Lower leg skin (tissue), 4 donors: ENCODE measurements around the gene PLD5. TPM values are rescaled to one million over a fixed set of nuclear protein-coding genes. Genes with fewer than 3 reads are reported as not detected.

Experiments used
- DNase-seq, 2 donors: peaks; one replicate each; pipeline ENCODE4 v3.0.0-alpha.2; 2019; ENCODE audit warnings: low spot score in 2 of 2
- H3K4me3 ChIP-seq: fragments of 200-600 bp; sonication (generic); 2 replicates; pipeline ENCODE4 v1.5.1; 2017; ENCODE audit warnings: mild to moderate bottlenecking, low read depth; ENCODE audit not compliant: poor library complexity, severe bottlenecking
- CTCF ChIP-seq, 3 donors: fragments of 450-650 bp; IDR thresholded peaks; one replicate each; pipeline ENCODE4 v1.5.1; 2016; ENCODE audit warnings: antibody characterized with exemption in 3 of 3, mild to moderate bottlenecking in 3 of 3, moderate library complexity in 2 of 3
- POLR2A ChIP-seq, 2 donors: fragments of 450-650 bp; IDR thresholded peaks; one replicate each; pipeline ENCODE4 v1.6.1; 2016 to 2017; ENCODE audit warnings: antibody characterized with exemption in 2 of 2, mild to moderate bottlenecking in 1 of 2, moderate library complexity in 1 of 2
- WGBS, 2 donors: methylation state at CpG; one replicate each; pipeline ENCODE4 v1.1.5; 2018; 5-methylcytosine and 5-hydroxymethylcytosine counted together
- intact Hi-C: fragments of 100-400 bp; cut with DNase I; formaldehyde crosslinking; loops from one replicate; pipeline ENCODE4 v1.15.0; 2023; ENCODE audit warnings: low total_unique reads
- total RNA-seq, 4 donors: library from RNA; depleted of rRNA; stranded (reverse); fragments of >200 nt; gene quantifications; one replicate each; pipeline ENCODE4 v1.1.0, GENCODE V29; 2016

The PLD5 gene
- total RNA-seq, 4 donors from 2014 or later = 0.17 to 0.32 (median 0.25) TPM; not detected in 1

DNA sequence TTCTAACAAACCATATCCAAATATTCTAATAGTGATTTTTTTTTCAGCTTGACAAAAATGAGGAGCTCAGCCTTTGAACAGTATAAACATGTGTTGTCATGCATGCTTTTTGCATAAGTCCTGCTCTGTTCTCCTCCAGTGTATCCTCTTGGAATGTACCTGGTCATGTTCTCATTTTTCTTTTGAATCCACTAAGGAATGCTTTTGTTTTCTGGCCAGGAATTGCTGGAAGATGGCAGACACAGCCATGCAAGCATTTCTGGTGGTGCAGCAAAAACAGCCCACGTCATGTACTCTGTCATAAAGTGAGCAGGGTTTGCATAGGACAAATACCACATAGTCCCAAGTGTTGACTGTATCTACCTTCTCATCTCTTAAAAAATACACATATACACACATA lies 11.5 kb upstream of the PLD5 start:
- H3K4me3 ChIP-seq = no peak overlapping the region
- no peak for DNase-seq
- TF ChIP-seq POLR2A (IDR thresholded peaks at IDR 0.05) = no peak
- TF ChIP-seq CTCF (IDR thresholded peaks at IDR 0.05) = no peak
- WGBS, 2 donors = 27 to 29% methylated on average over 1 of the region's 1 CpG
- intact Hi-C loops = no loop called here

- 83 to 96% methylated on average over 1 of the region's 1 CpG for WGBS, 2 donors
- no peak overlapping the region for H3K4me3 ChIP-seq
- intact Hi-C loops = no loop called here
- no peak for DNase-seq
- TF ChIP-seq POLR2A (IDR thresholded peaks at IDR 0.05) (no peak), CTCF (IDR thresholded peaks at IDR 0.05) (no peak)
Observed at GRCh38 chr1:242534753-242535152, 10.3 kb upstream of the PLD5 start.

- intact Hi-C loops = no loop called here
- no peak for TF ChIP-seq CTCF (IDR thresholded peaks at IDR 0.05)
- TF ChIP-seq POLR2A (IDR thresholded peaks at IDR 0.05) = no peak
- no peak overlapping the region for H3K4me3 ChIP-seq
- WGBS, 2 donors = 52 to 54% methylated on average over 1 of the region's 1 CpG
- DNase-seq = no peak
Observed at GRCh38 chr1:242530761-242531160, 6.3 kb upstream of the PLD5 start.

DNA sequence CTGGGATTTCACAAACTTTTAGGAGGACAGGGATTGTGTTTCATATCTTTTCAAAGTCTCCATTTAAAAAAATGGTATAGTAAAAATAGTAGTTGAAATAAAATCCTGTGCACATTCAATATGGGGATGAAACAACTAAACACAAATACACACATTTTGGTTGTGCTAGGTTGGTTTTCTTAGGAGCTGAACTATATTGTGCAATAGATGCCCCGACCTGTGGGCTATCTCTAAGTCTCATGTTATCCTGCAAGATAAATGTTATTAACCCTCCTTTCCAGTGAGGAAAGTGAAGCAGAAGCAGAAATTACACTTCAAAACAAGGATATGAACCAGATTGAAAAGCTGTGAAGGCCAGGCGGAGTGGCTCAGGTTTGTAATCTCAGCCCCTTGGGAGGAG lies 1.3 kb upstream of the PLD5 start:
- no peak overlapping the region for H3K4me3 ChIP-seq
- intact Hi-C loops = no loop called here
- no peak for TF ChIP-seq CTCF (IDR thresholded peaks at IDR 0.05)
- TF ChIP-seq POLR2A (IDR thresholded peaks at IDR 0.05) = no peak
- 79 to 86% methylated on average over 2 of the region's 2 CpGs for WGBS, 2 donors
- DNase-seq = no peak

DNA sequence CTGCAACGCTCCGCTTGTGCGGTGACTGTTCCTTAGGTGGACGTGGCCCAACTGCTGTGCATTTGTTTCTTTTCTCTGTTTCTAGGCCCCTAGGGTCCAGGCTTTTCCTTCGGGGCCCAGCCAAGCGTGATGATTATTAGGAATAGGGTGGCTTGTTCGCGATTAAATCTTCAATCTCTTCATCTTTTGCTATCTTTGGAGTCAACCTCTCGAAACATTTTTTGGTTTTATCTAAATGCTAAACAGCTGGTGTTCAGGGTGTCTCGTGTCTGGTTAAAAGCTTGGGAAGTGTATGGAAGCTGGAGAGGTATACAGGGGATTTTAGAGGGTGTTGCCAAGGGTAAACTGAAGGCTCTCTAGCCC lies 844 bp upstream of the PLD5 start:
- intact Hi-C loops = no loop called here
- no peak overlapping the region for H3K4me3 ChIP-seq
- TF ChIP-seq CTCF (IDR thresholded peaks at IDR 0.05) (no peak), POLR2A (IDR thresholded peaks at IDR 0.05) (no peak)
- 6 to 10% methylated on average over 10 of the region's 10 CpGs for WGBS, 2 donors
- no peak for DNase-seq

- intact Hi-C loops = no loop called here
- no peak overlapping the region for H3K4me3 ChIP-seq
- TF ChIP-seq CTCF (IDR thresholded peaks at IDR 0.05) (no peak), POLR2A (IDR thresholded peaks at IDR 0.05) (no peak)
- 2% methylated on average over 25 to 32 of the region's 85 CpGs for WGBS, 2 donors
- DNase-seq = no peak
Observed at GRCh38 chr1:242523719-242524570, 552 bp downstream of the PLD5 start.
